Peyer's patch (tissue), 4 donors: Measurements from ENCODE around the gene UBE2E1. TPM values are rescaled to one million over a fixed set of nuclear protein-coding genes. Genes with fewer than 3 reads are reported as not detected.

Experiments used
- DNase-seq, 3 donors: peaks; one replicate each; pipeline ENCODE4 v3.0.0-alpha.2; 2017 to 2019
- H3K27ac ChIP-seq, 4 donors: fragments of 200-600 bp; sonication (generic); one replicate each; pipeline ENCODE4 v1.5.1; 2016 to 2019
- H3K27me3 ChIP-seq, 2 donors: fragments of 200-600 bp; sonication (generic); one replicate each; pipeline ENCODE4 v1.5.1; 2019
- H3K36me3 ChIP-seq, 3 donors: fragments of 200-600 bp; sonication (generic); one replicate each; pipeline ENCODE4 v1.5.1; 2016 to 2019
- H3K4me1 ChIP-seq, 4 donors: fragments of 200-600 bp; sonication (generic); one replicate each; pipeline ENCODE4 v1.5.1; 2016 to 2019
- H3K4me3 ChIP-seq, 4 donors: fragments of 200-600 bp; sonication (generic); 1 replicate in 3 of 4; 2 replicates in 1 of 4; pipeline ENCODE4 v1.5.1; 2016 to 2019; ENCODE audit warnings: mild to moderate bottlenecking in 1 of 4
- H3K9me3 ChIP-seq, 4 donors: fragments of 200-600 bp; sonication (generic); one replicate each; pipeline ENCODE4 v1.5.1; 2016 to 2019; ENCODE audit warnings: mild to moderate bottlenecking in 1 of 4
- POLR2A ChIP-seq, 2 donors: fragments of 450-650 bp; IDR thresholded peaks; one replicate each; pipeline ENCODE4 v1.5.1; 2017; ENCODE audit warnings: antibody characterized with exemption in 2 of 2, mild to moderate bottlenecking in 2 of 2, moderate library complexity in 2 of 2
- total RNA-seq, 4 donors: library from RNA; depleted of rRNA; stranded (reverse); fragments of >200 nt; gene quantifications; one replicate each; pipeline ENCODE4 v1.1.0, GENCODE V29; 2016
- TF ChIP-seq, protein P1 (sequence below), 6 experiments: fragments of 450-650 bp in 4 of 6; fragments of 200-600 bp in 2 of 6; sonication (generic) in 1 of 6; IDR thresholded peaks; one replicate each; pipeline ENCODE4 v1.5.1; 2017 to 2019; ENCODE audit warnings: antibody characterized with exemption in 6 of 6, mild to moderate bottlenecking in 3 of 6, moderate library complexity in 1 of 6

The UBE2E1 gene
- total RNA-seq, 4 donors from 2014 or later: 26.1 to 58.6 (median 43.0) TPM

DNA sequence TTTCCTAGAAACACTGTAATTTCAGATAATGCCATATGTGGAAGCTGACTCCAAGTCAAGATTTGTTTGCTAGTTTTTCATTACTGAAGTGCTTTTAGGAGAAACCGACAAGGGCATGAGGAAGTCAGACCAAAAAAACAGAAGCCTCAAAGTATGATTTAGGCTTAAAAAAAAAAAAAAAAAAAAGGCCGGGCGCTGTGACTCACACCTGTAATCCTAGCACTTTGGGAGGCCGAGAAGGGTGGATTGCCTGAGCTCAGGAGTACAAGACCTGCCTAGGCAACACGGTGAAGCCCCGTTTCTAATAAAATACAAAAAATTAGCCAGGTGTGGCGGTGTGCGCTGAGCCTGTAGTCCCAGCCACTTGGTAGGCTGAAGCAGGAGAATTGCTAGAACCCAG, 122.8 kb downstream of the UBE2E1 start:
- TF ChIP-seq, protein P1, sequence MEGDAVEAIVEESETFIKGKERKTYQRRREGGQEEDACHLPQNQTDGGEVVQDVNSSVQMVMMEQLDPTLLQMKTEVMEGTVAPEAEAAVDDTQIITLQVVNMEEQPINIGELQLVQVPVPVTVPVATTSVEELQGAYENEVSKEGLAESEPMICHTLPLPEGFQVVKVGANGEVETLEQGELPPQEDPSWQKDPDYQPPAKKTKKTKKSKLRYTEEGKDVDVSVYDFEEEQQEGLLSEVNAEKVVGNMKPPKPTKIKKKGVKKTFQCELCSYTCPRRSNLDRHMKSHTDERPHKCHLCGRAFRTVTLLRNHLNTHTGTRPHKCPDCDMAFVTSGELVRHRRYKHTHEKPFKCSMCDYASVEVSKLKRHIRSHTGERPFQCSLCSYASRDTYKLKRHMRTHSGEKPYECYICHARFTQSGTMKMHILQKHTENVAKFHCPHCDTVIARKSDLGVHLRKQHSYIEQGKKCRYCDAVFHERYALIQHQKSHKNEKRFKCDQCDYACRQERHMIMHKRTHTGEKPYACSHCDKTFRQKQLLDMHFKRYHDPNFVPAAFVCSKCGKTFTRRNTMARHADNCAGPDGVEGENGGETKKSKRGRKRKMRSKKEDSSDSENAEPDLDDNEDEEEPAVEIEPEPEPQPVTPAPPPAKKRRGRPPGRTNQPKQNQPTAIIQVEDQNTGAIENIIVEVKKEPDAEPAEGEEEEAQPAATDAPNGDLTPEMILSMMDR (IDR thresholded peaks at IDR 0.05): no peak
- TF ChIP-seq POLR2A (IDR thresholded peaks at IDR 0.05): no peak
- DNase-seq: no peak
- no peak overlapping the region for H3K27ac ChIP-seq

DNA sequence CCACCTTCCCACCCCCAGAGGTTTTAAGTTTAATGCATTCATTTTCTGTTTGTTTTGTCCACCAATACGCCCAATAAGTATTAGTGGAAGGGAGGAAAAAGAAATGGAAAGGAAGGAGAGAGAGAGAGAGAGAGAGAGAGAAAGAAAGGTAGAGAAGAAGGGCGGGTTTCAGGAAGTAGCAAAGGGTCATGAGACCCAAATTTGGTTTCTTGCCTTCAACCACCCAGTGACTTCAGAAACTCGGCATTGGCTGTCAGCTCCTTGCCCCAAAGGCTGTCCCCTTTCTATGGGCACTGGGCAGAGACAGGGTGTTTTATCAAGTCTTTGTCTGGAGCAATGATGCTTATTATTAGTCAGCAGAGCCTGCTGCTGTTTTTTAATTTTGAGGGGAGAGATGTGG, 125.8 kb downstream of the UBE2E1 start:
- no peak overlapping the region for H3K27ac ChIP-seq
- no peaks in the 10 kb centered on the region for H3K36me3 ChIP-seq
- TF ChIP-seq, protein P1 (IDR thresholded peaks at IDR 0.05): no peak
- TF ChIP-seq POLR2A (IDR thresholded peaks at IDR 0.05): no peak
- no peak for DNase-seq
- no peaks in the 10 kb centered on the region for H3K4me1 ChIP-seq
- H3K4me3 ChIP-seq: no peak overlapping the region
- H3K9me3 ChIP-seq: no peaks in the 10 kb centered on the region
- no peaks in the 10 kb centered on the region for H3K27me3 ChIP-seq

More for the DNA sequence above, 122.8 kb downstream of the UBE2E1 start:
- H3K4me1 ChIP-seq: no peaks in the 10 kb centered on the region
- H3K4me3 ChIP-seq: no peak overlapping the region
- H3K36me3 ChIP-seq: no peaks in the 10 kb centered on the region
- H3K9me3 ChIP-seq: no peaks in the 10 kb centered on the region
- no peaks in the 10 kb centered on the region for H3K27me3 ChIP-seq

DNA sequence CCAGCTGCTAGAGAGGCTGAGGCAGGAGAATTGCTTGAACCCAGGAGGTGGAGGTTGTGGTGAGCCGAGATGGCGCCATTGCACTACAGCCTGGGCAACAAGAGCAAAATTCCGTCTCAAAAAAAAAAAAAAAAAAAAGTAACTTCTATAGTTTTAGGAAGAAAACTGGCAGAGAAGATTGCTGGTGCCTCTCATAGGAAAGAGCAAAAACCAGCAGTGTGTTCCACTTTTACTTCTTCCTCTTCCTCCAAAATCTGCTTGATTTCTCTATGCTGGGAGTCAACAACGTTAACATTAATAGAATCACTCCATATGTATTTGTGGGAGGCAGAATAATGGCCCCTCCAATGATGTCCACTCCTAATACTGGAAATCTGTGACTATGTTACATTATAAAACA, 126.8 kb downstream of the UBE2E1 start:
- no peak for TF ChIP-seq POLR2A (IDR thresholded peaks at IDR 0.05)
- TF ChIP-seq, protein P1 (IDR thresholded peaks at IDR 0.05): no peak
- Histone ChIP-seq H3K9me3 (no peaks in the 10 kb centered on the region), H3K36me3 (no peaks in the 10 kb centered on the region), H3K4me1 (no peaks in the 10 kb centered on the region), H3K4me3 (no peak overlapping the region), H3K27ac (no peak overlapping the region), H3K27me3 (no peaks in the 10 kb centered on the region)
- DNase-seq: no peak

DNA sequence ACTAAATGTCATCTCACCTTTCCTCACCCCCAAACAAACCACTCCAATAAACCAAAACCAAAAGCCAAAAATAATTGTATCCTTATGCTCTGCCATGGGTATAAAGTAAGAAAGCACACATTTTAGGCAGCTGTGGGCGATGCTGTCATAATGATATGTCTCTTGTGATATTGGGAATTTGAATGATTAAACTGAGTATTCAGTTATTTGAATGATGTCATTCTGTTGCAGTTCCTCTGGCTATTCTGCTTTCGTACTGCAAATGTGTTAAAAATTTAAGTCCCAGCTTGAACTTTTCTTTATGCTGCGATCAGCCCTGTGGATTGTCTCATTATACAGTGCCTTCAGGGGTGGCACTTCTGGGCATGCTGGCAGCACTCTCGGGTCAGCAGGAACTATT, 128.5 kb downstream of the UBE2E1 start:
- no peak overlapping the region for H3K4me3 ChIP-seq
- no peaks in the 10 kb centered on the region for H3K36me3 ChIP-seq
- no peak for DNase-seq
- TF ChIP-seq, protein P1 (IDR thresholded peaks at IDR 0.05): no peak
- TF ChIP-seq POLR2A (IDR thresholded peaks at IDR 0.05): no peak
- H3K4me1 ChIP-seq: no peaks in the 10 kb centered on the region
- H3K9me3 ChIP-seq: no peaks in the 10 kb centered on the region
- H3K27ac ChIP-seq: no peak overlapping the region
- no peaks in the 10 kb centered on the region for H3K27me3 ChIP-seq

DNA sequence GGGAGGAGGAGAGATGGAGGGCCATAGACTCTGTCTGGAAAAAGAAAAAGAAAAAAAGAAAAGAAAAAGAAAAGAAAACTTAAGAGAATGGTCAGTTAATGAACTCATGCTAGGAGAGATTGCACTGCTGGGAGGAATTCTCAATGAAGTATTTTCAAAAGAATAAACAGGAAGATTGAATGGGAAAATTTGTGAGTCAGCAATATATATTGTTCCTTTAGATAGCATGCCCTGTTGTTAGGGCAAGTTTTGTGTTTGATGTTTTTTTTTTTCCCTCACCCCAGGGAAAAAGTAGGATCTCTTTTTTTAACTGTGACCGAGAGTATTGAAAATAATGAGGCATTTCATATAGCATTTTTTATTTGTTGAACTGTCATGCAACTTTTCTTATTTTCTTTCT, 131.5 kb downstream of the UBE2E1 start:
- no peaks in the 10 kb centered on the region for H3K36me3 ChIP-seq
- no peak for DNase-seq

More for the DNA sequence above, 131.5 kb downstream of the UBE2E1 start:
- Histone ChIP-seq H3K9me3 (no peaks in the 10 kb centered on the region), H3K4me3 (no peak overlapping the region), H3K27ac (no peak overlapping the region), H3K4me1 (no peaks in the 10 kb centered on the region), H3K27me3 (no peaks in the 10 kb centered on the region)
- TF ChIP-seq POLR2A (IDR thresholded peaks at IDR 0.05): no peak
- TF ChIP-seq, protein P1 (IDR thresholded peaks at IDR 0.05): no peak
